ENCODE results near the gene HBG2. TPM values are rescaled to one million over a fixed set of nuclear protein-coding genes. Genes with fewer than 3 reads are reported as not detected.

Gene HBG2
- total and polyA plus RNA-seq, 2 donors (not counting 1 experiment from before 2014, with no cell fraction given) = 2.6 TPM; not detected in 1

DNA sequence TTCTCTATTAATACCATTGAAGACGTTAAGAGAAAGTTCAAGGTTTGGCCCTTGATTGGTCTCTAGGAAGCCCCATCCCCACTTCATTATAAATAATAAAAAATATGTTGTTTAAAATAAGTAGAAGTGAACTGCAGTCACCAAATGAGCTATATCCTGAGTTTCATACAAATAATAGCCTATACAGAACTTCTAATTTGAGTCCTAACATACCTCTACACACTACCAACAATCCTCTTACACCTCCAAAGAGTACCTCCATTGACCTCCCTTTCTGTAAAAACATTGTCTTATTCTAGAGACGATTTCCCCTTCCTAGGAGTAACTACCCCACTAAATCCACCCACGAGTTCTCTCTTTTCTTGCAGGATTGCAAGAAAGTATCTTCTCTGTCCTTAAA lies 13.1 kb downstream of the HBG2 start:
- Histone ChIP-seq H3K4me1 (ENCODE audit: control insufficient read depth, extremely low read depth, insufficient read depth, low read length) (peaks cover 2% of the 10 kb centered on the region), H3K36me3 (ENCODE audit: control insufficient read depth, insufficient read depth, low read length) (no peaks in the 10 kb centered on the region), H4K20me1 (ENCODE audit: control insufficient read depth, extremely low read depth, insufficient read depth, low read length) (no peaks in the 10 kb centered on the region), H3K9ac (ENCODE audit: insufficient read depth, low read length) (no peak overlapping the region), H3K4me2 (ENCODE audit: extremely low read depth, insufficient read depth, low read length) (no peak overlapping the region), H3K27me3 (ENCODE audit: control insufficient read depth, insufficient read depth, low read length) (no peaks in the 10 kb centered on the region), H3K79me2 (ENCODE audit: control insufficient read depth, insufficient read depth, low read length) (no peaks in the 10 kb centered on the region), H3K4me3 (replicated peaks in 1 of 4; ENCODE audit: control extremely low read depth in 1 of 4, insufficient read depth in 1 of 4, low read depth in 3 of 4, low read length in 4 of 4) (no peak overlapping the region), H3K27ac (ENCODE audit: insufficient read depth, low read length) (no peak overlapping the region), H2AFZ (ENCODE audit: low read length) (no peak overlapping the region), H3K9me3 (ENCODE audit: control insufficient read depth, insufficient read depth, low read depth, low read length) (no peaks in the 10 kb centered on the region)
- no peak for DNase-seq (ENCODE audit: low read depth in 2 of 2)
- TF ChIP-seq EZH2 (IDR thresholded peaks at IDR 0.05; ENCODE audit: low read length, missing control alignments) = no peak
- TF ChIP-seq, protein P1, sequence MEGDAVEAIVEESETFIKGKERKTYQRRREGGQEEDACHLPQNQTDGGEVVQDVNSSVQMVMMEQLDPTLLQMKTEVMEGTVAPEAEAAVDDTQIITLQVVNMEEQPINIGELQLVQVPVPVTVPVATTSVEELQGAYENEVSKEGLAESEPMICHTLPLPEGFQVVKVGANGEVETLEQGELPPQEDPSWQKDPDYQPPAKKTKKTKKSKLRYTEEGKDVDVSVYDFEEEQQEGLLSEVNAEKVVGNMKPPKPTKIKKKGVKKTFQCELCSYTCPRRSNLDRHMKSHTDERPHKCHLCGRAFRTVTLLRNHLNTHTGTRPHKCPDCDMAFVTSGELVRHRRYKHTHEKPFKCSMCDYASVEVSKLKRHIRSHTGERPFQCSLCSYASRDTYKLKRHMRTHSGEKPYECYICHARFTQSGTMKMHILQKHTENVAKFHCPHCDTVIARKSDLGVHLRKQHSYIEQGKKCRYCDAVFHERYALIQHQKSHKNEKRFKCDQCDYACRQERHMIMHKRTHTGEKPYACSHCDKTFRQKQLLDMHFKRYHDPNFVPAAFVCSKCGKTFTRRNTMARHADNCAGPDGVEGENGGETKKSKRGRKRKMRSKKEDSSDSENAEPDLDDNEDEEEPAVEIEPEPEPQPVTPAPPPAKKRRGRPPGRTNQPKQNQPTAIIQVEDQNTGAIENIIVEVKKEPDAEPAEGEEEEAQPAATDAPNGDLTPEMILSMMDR (conservative IDR thresholded peaks at IDR 0.05 in 1 of 2, IDR thresholded peaks at IDR 0.05 in 1 of 2; ENCODE audit: low read depth in 1 of 2, low read length in 2 of 2) = no peak

DNA sequence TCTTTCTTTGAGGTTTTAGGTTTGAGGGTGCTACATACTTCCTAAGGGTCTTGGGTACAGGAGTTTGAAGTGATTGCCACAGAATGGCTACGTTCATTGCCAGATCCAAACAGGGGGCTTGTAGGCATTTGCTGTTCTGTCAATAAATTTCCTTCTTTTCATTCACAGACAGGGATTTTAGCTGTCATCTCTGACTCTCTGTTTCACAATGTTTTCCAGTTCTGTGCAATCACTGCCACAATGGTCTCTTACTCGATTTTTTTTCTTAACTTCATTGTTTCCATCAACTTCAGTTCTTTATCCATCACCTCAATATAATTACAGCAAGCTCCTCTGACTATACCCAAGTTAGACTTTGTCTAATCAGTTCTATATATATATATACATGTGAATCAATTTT lies 14.1 kb downstream of the HBG2 start:
- DNase-seq (ENCODE audit: low read depth in 2 of 2) = no peak
- peaks cover 2% of the 10 kb centered on the region for H3K4me1 ChIP-seq (ENCODE audit: control insufficient read depth, extremely low read depth, insufficient read depth, low read length)
- no peak overlapping the region for H3K4me3 ChIP-seq (replicated peaks in 1 of 4; ENCODE audit: control extremely low read depth in 1 of 4, insufficient read depth in 1 of 4, low read depth in 3 of 4, low read length in 4 of 4)
- H3K27ac ChIP-seq (ENCODE audit: insufficient read depth, low read length) = no peak overlapping the region
- no peaks in the 10 kb centered on the region for H3K27me3 ChIP-seq (ENCODE audit: control insufficient read depth, insufficient read depth, low read length)
- no peak overlapping the region for H3K9ac ChIP-seq (ENCODE audit: insufficient read depth, low read length)
- H3K9me3 ChIP-seq (ENCODE audit: control insufficient read depth, insufficient read depth, low read depth, low read length) = no peaks in the 10 kb centered on the region
- H2AFZ ChIP-seq (ENCODE audit: low read length) = no peak overlapping the region
- no peak overlapping the region for H3K4me2 ChIP-seq (ENCODE audit: extremely low read depth, insufficient read depth, low read length)
- H3K36me3 ChIP-seq (ENCODE audit: control insufficient read depth, insufficient read depth, low read length) = no peaks in the 10 kb centered on the region
- H3K79me2 ChIP-seq (ENCODE audit: control insufficient read depth, insufficient read depth, low read length) = no peaks in the 10 kb centered on the region
- TF ChIP-seq EZH2 (IDR thresholded peaks at IDR 0.05; ENCODE audit: low read length, missing control alignments) = no peak
- TF ChIP-seq, protein P1 (conservative IDR thresholded peaks at IDR 0.05 in 1 of 2, IDR thresholded peaks at IDR 0.05 in 1 of 2; ENCODE audit: low read depth in 1 of 2, low read length in 2 of 2) = no peak
- no peaks in the 10 kb centered on the region for H4K20me1 ChIP-seq (ENCODE audit: control insufficient read depth, extremely low read depth, insufficient read depth, low read length)

DNA sequence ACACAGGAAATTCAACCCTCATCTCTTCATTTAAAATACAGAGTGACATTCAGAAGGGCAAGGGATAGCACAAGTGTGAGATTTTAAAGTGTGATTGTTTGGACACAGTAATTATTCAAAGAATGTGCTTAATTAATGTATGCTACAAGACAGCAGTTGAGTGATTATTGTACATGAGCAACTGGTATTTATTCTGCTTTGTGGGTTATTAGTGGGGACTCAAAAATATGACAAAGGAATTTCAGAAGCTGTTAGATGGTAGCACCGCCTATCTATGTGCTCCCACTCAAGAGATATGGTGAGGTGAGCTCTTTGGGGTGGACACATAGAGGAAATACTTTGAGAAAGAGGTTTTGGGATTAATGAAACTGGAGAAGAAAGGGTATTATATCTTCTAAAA lies 14.5 kb downstream of the HBG2 start:
- Histone ChIP-seq H3K4me3 (replicated peaks in 1 of 4; ENCODE audit: control extremely low read depth in 1 of 4, insufficient read depth in 1 of 4, low read depth in 3 of 4, low read length in 4 of 4) (no peak overlapping the region), H3K36me3 (ENCODE audit: control insufficient read depth, insufficient read depth, low read length) (no peaks in the 10 kb centered on the region), H2AFZ (ENCODE audit: low read length) (no peak overlapping the region), H3K9me3 (ENCODE audit: control insufficient read depth, insufficient read depth, low read depth, low read length) (no peaks in the 10 kb centered on the region), H4K20me1 (ENCODE audit: control insufficient read depth, extremely low read depth, insufficient read depth, low read length) (no peaks in the 10 kb centered on the region), H3K4me2 (ENCODE audit: extremely low read depth, insufficient read depth, low read length) (no peak overlapping the region), H3K9ac (ENCODE audit: insufficient read depth, low read length) (no peak overlapping the region), H3K27me3 (ENCODE audit: control insufficient read depth, insufficient read depth, low read length) (no peaks in the 10 kb centered on the region), H3K4me1 (ENCODE audit: control insufficient read depth, extremely low read depth, insufficient read depth, low read length) (peaks cover 2% of the 10 kb centered on the region), H3K27ac (ENCODE audit: insufficient read depth, low read length) (no peak overlapping the region), H3K79me2 (ENCODE audit: control insufficient read depth, insufficient read depth, low read length) (no peaks in the 10 kb centered on the region)
- TF ChIP-seq, protein P1 (conservative IDR thresholded peaks at IDR 0.05 in 1 of 2, IDR thresholded peaks at IDR 0.05 in 1 of 2; ENCODE audit: low read depth in 1 of 2, low read length in 2 of 2) = no peak
- TF ChIP-seq EZH2 (IDR thresholded peaks at IDR 0.05; ENCODE audit: low read length, missing control alignments) = no peak
- no peak for DNase-seq (ENCODE audit: low read depth in 2 of 2)
